C4-2B (cell line): ENCODE measurements around the gene PRKCE.

Experiments
- CTCF ChIP-seq: fragments of 450-650 bp; conservative IDR thresholded peaks from 2 replicates; pipeline ENCODE4 v1.5.1; 2017; ENCODE audit warnings: mild to moderate bottlenecking
- ZFX ChIP-seq: fragments of 450-650 bp; IDR thresholded peaks from 2 replicates; pipeline ENCODE4 v1.6.1; 2017

DNA sequence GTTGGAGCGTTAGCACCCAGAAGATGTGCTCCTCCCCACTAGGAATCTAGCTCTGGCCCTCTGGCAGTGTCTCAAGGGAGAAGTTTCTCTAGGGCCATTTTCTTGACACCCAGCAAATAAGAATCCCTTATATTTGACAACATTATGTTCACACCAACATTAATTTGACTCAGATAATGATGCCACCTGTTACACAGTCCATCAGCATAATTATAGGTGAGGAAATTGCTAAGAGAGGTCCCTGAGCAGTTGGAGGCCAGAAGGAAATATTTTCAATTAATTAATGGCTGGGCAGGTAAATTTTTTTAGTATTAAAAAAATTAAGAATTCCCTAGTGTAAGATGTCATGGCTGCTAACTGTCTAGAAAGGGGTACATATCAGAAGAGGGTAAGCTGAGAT lies 36.5 kb downstream of the PRKCE start:
- TF ChIP-seq CTCF = no peak
- TF ChIP-seq ZFX = no peak
